HG03571 (cell line): Measurements from ENCODE around the gene UNC13C.

Experiments used
- ATAC-seq: cut with Tn5 transposase; IDR thresholded peaks from one replicate; pipeline ENCODE4 v1.9.1; 2021; ENCODE audit not compliant: unreplicated experiment

UNC13C gene

DNA sequence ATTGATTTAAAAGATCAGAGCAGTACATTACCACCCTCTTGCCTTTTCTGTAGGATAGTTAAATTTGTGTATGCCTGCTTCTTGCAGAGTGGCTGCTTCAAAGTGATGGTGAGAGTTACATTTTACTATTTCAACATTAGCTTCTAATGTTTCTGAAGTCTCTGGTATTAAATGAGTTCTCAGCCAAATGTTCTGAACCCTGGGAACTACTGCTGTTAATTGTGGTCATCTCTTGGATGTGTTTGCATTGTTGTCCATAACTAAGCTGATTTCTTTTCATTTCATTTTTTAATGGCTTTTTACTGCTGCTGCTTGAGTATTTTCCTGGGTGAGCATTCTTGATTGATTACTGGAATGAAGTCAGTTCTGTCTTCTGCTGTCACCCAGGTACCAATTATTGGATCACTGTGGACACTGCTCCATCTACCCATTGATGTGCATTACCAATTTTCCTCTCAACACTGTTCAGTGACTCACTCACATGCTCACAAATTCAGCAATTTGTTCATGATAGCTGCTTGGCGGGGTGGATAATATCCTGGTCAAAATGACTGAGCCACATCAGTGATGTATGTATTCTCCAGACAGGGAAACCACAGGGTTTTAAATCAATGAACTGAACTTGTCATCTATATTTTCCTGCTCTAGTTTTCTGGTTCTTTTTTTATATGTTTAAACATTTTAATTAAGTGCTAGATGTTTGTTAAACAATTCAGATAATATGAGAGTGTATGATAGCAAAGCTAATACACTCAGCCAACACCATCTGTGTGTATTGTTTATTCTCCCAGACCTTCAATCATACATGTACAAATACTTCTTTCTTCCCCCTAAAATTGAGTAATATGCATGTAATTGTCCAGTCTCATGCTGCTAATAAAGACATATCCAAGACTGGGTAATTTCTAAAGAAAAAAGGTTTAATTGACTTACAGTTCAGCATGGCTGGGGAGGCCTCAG lies 630.9 kb downstream of the UNC13C start:
- ATAC-seq, result no peak

DNA sequence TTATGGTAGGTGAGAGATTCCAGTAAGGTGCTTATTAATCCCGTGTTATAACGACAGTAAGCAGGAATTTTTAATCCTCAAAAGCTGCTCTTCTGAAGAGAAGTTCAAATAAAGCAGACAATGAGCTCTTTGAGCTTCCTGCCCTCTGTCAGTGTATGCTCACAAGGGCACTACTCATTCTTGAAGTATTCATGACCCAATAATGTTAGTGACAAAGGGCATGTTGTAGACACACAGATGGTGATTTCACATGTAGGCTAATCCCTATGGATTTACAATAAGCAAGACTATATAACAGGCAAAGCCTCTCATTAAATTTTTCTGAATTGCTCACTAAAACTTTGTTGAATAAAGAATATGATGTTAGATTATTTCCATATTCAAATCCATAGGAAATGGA lies 639.9 kb downstream of the UNC13C start:
- ATAC-seq, result no peak

GRCh38 chr15:54619180-54619579 lies 640.9 kb downstream of the UNC13C start:
- ATAC-seq, result no peak

- no peak for ATAC-seq
Measured at GRCh38 chr15:54620916-54621315, 642.7 kb downstream of the UNC13C start.

DNA sequence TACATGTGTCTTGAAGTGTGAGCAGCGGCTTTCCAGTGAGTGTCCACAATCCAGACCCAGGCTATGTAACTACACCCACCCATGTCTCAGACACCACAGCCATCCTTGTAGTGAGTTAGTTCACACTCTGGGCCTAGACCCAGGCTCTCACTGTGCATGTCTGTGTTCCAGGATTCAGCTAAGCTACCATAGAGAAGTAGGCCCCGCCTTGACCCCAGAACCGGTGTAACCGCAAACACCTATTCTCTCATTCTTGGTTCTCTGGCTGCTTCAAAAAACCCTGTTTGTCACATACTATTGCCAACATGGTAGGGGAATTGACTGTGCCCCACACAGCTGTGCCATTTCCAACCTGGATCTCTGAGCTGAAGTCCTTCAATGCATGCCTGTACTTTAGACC lies 657.9 kb downstream of the UNC13C start:
- ATAC-seq, result no peak

DNA sequence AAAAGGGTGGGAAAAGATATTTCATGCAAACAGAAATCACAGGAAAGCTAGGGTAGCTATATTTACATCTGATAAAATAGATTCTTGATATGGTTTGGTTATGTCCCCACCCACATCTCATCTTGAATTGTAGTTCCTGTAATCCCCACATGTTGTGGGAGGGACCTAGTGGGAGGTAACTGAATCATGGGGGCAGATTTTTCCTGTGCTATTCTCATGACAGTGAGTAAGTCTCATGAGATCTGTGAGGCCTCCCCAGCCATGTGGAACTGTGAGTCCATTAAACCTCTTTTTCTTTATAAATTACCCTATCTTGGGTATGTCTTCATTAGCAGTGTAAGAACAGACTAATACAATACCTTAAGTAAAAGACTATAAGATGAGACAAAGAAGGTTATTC lies 660.4 kb downstream of the UNC13C start:
- ATAC-seq, result no peak

- ATAC-seq, result no peak
Measured at GRCh38 chr15:54640873-54641272, 662.6 kb downstream of the UNC13C start.

DNA sequence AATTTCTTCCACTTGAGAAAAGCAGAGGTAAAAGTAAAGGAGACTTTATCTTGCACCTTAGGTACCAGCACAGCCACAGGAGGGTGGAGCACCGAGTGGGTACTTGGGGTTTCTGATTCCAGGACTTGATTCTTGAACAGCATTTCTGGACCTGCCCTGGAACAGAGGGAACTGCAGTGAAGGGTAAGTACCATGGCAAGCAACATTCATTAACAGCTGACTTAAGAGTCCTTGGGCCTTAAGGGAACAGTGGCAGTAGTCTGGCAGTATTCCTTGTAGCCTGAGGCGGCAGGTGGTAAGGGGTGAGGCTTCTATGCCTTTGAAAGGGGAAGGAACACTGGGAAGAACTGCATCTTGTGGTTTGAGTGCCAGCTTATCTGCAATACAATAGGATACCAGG lies 666.6 kb downstream of the UNC13C start:
- ATAC-seq, result no peak

GRCh38 chr15:54659646-54660045 lies 681.4 kb downstream of the UNC13C start:
- ATAC-seq, result no peak

DNA sequence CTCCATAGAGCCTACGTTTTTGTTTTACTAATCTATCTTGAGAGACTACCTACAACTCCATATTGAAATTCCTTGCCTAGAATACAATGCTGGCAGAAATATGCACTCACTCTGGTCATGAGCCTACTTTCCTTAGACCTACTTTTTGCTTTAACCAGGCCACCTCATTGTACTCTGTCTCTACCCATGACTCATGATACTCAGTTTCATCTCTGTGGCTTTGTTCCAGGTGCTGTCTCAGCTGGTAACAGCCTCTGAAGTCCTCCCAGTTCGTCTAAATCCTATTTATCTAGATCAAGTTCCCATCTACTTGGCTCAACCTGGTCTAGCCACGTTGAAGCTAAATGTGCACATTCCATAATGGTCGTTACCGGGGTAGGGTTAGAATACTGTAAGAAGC lies 682.1 kb downstream of the UNC13C start:
- no peak for ATAC-seq

- no peak for ATAC-seq
Measured at GRCh38 chr15:54675241-54675640, 697.0 kb downstream of the UNC13C start.

GRCh38 chr15:54681584-54681983 lies 703.3 kb downstream of the UNC13C start:
- ATAC-seq, result no peak
